ENCODE data around the gene ZNF433.
"Not testable (repeated sequence)": the region's sequence is repeated elsewhere in the genome, so short reads cannot be mapped to it uniquely, and the experiment has no call there.

ZNF433 gene

DNA sequence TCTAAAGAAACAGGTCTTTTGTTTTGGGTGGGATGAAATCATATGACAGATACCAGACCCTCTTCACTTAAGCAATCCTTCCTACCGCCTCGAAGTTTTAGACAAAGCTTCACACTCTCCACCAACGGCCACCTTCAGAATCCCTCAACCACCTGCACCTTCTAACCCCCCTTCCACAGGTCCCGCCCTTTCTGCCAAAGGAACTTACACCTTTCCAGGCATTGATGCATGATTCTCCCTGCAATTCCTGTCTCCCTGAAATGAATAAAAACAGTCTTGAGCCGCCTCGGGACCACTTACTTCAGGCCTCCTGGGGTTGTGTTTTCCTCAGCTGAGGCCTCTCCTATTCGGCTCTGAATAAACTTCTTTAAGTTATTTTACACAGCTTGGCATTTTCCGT lies 859 bp downstream of the ZNF433 start:
- Mint-ChIP-seq H3K27ac (peak overlapping the region; percentile 87), H3K4me1 (ENCODE audit: low read depth) (peaks cover 26% of the 10 kb centered on the region), H3K36me3 (ENCODE audit: low read depth) (peaks cover 28% of the 10 kb centered on the region), H3K4me3 (peak overlapping the region; percentile 79), H3K9me3 (no peaks in the 10 kb centered on the region), H3K27me3 (peaks cover 9% of the 10 kb centered on the region)
- intact Hi-C loops (cut with micrococcal nuclease), result loop anchor here (1.0 to 2.0 kb wide), 2 partner anchors 18 to 30 kb away; partner anchors contain the start of genes ZNF844 and ZNF878

DNA sequence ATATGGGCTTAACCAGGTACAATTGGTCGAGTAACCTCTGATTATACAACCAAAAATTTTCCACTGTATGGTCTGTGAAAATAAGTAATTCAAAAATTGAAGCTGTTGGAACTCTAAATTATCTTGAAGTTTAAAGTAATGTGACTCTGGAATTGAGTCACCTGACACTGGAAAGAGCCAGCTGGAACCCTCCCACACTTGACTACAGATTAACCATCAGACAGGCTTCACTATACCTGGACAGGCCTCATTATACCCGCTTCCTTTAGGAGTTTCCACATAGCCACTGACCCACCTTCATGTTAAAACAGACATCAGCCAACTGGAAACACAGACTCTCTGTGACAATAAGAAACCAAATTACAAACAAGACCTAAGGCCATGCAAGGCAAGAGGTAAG lies 1.3 kb downstream of the ZNF433 start:
- Mint-ChIP-seq H3K36me3 (ENCODE audit: low read depth) (peaks cover 28% of the 10 kb centered on the region), H3K4me3 (peak overlapping the region; percentile 79), H3K4me1 (ENCODE audit: low read depth) (peaks cover 26% of the 10 kb centered on the region), H3K27ac (peak overlapping the region; percentile 87), H3K9me3 (no peaks in the 10 kb centered on the region), H3K27me3 (peaks cover 9% of the 10 kb centered on the region)
- intact Hi-C loops (cut with micrococcal nuclease), result loop anchor here (2.0 kb wide), 1 partner anchor 19 kb away; the partner anchor contains the start of gene ZNF878

DNA sequence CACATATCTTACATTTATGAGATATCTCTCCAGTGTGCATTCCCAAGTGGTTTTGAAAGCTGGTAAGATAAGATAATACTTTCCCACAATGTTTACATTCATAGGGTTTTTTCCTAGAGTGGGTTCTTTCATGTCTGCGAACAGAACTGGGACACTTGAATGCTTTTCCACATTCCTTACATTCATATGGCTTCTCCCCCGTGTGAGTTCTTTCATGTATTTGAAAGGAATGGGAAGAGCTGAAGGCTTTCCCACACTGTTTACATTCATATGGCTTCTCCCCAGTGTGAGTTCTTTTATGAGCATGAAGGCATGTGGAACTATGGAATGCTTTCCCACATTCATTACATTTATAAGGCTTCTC lies 19.7 kb downstream of the ZNF433 start:
- H3K4me1 Mint-ChIP-seq (ENCODE audit: low read depth), result no peaks in the 10 kb centered on the region
- no peaks in the 10 kb centered on the region for H3K27me3 Mint-ChIP-seq
- H3K9me3 Mint-ChIP-seq, result peaks cover 82% of the 10 kb centered on the region
- intact Hi-C loops (cut with micrococcal nuclease), result no loop called here
- no peak overlapping the region for H3K27ac Mint-ChIP-seq
- H3K36me3 Mint-ChIP-seq (ENCODE audit: low read depth), result peaks cover 89% of the 10 kb centered on the region
- no peak overlapping the region for H3K4me3 Mint-ChIP-seq

GRCh38 chr19:12015015-12015752 lies 20.3 kb downstream of the ZNF433 start:
- Mint-ChIP-seq H3K4me3 (no peak overlapping the region), H3K9me3 (peaks cover 82% of the 10 kb centered on the region), H3K27ac (no peak overlapping the region), H3K36me3 (ENCODE audit: low read depth) (peaks cover 90% of the 10 kb centered on the region), H3K27me3 (no peaks in the 10 kb centered on the region), H3K4me1 (ENCODE audit: low read depth) (no peaks in the 10 kb centered on the region)
- intact Hi-C loops (cut with micrococcal nuclease), result no loop called here

- Mint-ChIP-seq H3K27me3 (no peaks in the 10 kb centered on the region), H3K9me3 (peaks cover 36% of the 10 kb centered on the region), H3K4me3 (no peak overlapping the region), H3K36me3 (ENCODE audit: low read depth) (peaks cover 78% of the 10 kb centered on the region), H3K27ac (no peak overlapping the region), H3K4me1 (ENCODE audit: low read depth) (no peaks in the 10 kb centered on the region)
- intact Hi-C loops (cut with micrococcal nuclease), result no loop called here
Measured at GRCh38 chr19:12000152-12000981, 35.1 kb downstream of the ZNF433 start.

- peaks cover 29% of the 10 kb centered on the region for H3K9me3 Mint-ChIP-seq
- no peaks in the 10 kb centered on the region for H3K27me3 Mint-ChIP-seq
- H3K27ac Mint-ChIP-seq, result no peak overlapping the region
- no peak overlapping the region for H3K4me3 Mint-ChIP-seq
- intact Hi-C loops (cut with micrococcal nuclease), result no loop called here
- peaks cover 77% of the 10 kb centered on the region for H3K36me3 Mint-ChIP-seq (ENCODE audit: low read depth)
- H3K4me1 Mint-ChIP-seq (ENCODE audit: low read depth), result peaks cover 13% of the 10 kb centered on the region
Measured at GRCh38 chr19:11995174-11995573, 40.3 kb downstream of the ZNF433 start.

DNA sequence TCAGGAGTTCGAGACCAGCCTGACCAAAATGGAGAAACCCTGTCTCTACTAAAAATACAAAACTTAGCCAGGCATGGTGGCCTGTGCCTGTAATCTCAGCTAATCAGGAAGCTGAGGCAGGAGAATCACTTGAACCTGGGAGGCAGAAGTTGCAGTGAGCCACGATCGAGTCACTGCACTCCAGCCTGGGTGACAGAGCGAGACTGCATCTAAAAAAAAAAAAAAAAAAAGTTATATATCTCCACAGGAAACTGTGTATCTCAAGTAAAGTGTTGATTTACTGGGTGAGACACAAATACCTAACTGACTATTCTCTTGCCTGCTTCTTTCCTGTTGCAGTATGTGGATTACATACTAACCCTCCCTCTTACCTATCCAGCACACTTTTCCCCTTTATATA lies 43.6 kb downstream of the ZNF433 start:
- H3K9me3 Mint-ChIP-seq; H3K27ac Mint-ChIP-seq; H3K27me3 Mint-ChIP-seq; H3K4me3 Mint-ChIP-seq; intact Hi-C loops (cut with micrococcal nuclease): not testable (repeated sequence)
- H3K4me1 Mint-ChIP-seq (ENCODE audit: low read depth), result peaks cover 25% of the 10 kb centered on the region
- H3K36me3 Mint-ChIP-seq (ENCODE audit: low read depth), result peaks cover 70% of the 10 kb centered on the region

GRCh38 chr19:11989112-11989456 lies 46.4 kb downstream of the ZNF433 start:
- Mint-ChIP-seq H3K27ac (peak overlapping the region; percentile 97), H3K4me3 (no peak overlapping the region), H3K27me3 (peaks cover 2% of the 10 kb centered on the region), H3K36me3 (ENCODE audit: low read depth) (peaks cover 47% of the 10 kb centered on the region), H3K9me3 (no peaks in the 10 kb centered on the region), H3K4me1 (ENCODE audit: low read depth) (peaks cover 25% of the 10 kb centered on the region)
- intact Hi-C loops (cut with micrococcal nuclease), result loop anchor here (2.0 to 5.0 kb wide), 3 partner anchors 107 to 192 kb away; partner anchors contain the start of genes ZNF20 and ZNF491

DNA sequence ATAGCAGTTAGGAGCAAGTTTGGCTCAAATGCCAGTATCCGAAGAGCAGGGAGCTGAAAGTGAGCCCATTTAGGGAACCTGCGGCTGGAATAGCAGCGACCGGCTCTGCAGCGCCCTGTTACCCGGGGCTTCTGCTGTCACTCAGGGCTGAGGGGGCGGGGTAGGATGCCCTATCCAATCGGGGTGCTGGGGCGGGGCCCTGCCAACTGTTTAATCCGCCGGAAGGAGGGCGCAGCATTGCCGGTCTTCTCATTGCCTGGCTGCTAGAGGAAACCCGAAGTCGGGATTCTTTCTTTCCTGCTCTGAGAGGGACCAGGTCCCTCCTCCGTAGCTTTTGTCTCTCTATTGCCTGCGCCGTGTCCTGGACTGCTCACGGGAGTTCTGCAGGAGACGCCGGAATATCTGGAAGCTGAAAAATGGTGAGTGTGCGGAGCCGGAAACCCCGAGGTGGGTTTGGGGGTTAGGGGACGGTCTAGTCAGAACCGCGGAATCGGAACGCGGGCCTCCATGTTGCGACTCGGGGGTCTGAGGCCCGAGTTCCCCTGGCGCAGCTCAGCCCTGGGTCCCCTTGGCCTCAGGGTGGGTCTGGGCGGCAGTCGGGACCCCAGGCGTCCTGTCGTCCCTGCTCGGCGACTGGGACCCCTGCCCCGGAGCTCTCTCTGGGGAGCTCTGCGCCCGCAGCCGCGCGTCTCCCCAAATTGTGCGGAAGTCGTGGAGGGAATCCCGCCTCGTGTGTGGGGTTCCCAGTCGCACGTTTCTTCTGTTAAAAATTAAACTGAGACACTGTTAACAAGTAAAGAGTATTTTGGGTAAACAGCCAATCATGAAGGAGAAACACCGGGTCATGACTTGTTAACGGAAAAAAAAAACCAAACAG lies 47.8 kb downstream of the ZNF433 start:
- H3K9me3 Mint-ChIP-seq, result peaks cover 4% of the 10 kb centered on the region
- peak overlapping the region; percentile 97 for H3K27ac Mint-ChIP-seq
- H3K4me1 Mint-ChIP-seq (ENCODE audit: low read depth), result peaks cover 25% of the 10 kb centered on the region
- intact Hi-C loops (cut with micrococcal nuclease), result loop anchor here (1.0 to 5.0 kb wide), 5 partner anchors 22 to 190 kb away; partner anchors contain the start of genes ZNF20, ZNF491 and ZNF763
- peaks cover 2% of the 10 kb centered on the region for H3K27me3 Mint-ChIP-seq
- peak overlapping the region; percentile 98 for H3K4me3 Mint-ChIP-seq
- peaks cover 34% of the 10 kb centered on the region for H3K36me3 Mint-ChIP-seq (ENCODE audit: low read depth)

GRCh38 chr19:11986754-11987153 lies 48.7 kb downstream of the ZNF433 start:
- peaks cover 13% of the 10 kb centered on the region for H3K9me3 Mint-ChIP-seq
- intact Hi-C loops (cut with micrococcal nuclease), result loop anchor here (1.0 to 5.0 kb wide), 4 partner anchors 21 to 189 kb away; partner anchors contain the start of genes ZNF491 and ZNF763
- H3K27ac Mint-ChIP-seq, result peak overlapping the region; percentile 97
- H3K36me3 Mint-ChIP-seq (ENCODE audit: low read depth), result peaks cover 33% of the 10 kb centered on the region
- H3K27me3 Mint-ChIP-seq, result peaks cover 2% of the 10 kb centered on the region
- H3K4me1 Mint-ChIP-seq (ENCODE audit: low read depth), result peaks cover 25% of the 10 kb centered on the region
- no peak overlapping the region for H3K4me3 Mint-ChIP-seq

DNA sequence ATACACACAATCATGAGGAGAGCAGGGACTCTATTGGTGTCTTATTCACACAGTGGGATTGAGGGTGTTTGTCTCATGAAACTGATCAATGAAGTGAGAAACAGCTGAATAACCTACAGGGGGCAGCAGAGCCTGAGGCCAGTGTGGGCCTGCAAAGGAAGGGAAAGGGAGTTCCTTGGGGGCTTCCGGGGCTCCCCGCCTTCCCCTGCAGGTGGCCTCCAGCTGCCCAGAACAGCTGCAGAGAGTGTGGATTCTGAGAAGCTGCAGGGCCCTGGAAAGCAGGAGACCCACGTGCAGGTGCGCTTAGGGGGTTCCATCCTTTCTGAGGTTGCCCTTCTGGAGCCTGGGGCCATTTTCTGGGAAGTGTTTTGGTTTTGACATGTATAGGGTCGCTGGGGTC lies 50.5 kb downstream of the ZNF433 start:
- Mint-ChIP-seq H3K4me1 (ENCODE audit: low read depth) (peaks cover 10% of the 10 kb centered on the region), H3K27me3 (peaks cover 2% of the 10 kb centered on the region), H3K36me3 (ENCODE audit: low read depth) (peaks cover 20% of the 10 kb centered on the region), H3K9me3 (peaks cover 29% of the 10 kb centered on the region), H3K4me3 (no peak overlapping the region), H3K27ac (no peak overlapping the region)
- intact Hi-C loops (cut with micrococcal nuclease), result loop anchor here (5.0 kb wide), 2 partner anchors 103 to 188 kb away; partner anchors contain the start of gene ZNF491

DNA sequence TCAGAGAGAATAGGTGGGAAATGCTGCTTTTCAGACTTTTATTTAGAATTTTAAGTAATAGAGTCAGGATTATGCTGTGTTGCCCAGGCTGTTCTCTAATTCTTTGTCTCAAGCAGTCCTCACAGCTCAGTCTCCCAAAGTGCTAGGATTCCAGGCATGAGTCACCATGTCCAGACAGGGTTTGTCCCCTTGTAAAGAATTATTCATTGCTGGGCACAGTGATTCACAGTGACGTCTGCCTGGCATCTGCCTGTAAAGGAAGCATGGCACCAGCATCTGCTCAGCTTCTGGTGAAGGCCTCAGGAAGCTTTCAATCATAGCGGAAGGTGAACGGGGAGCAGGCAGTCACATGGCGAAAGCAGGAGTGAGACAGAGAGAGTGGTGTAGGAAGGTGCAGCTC lies 53.0 kb downstream of the ZNF433 start:
- peaks cover 2% of the 10 kb centered on the region for H3K27me3 Mint-ChIP-seq
- peaks cover 53% of the 10 kb centered on the region for H3K9me3 Mint-ChIP-seq
- H3K4me3 Mint-ChIP-seq, result no peak overlapping the region
- H3K4me1 Mint-ChIP-seq (ENCODE audit: low read depth), result no peaks in the 10 kb centered on the region
- peaks cover 30% of the 10 kb centered on the region for H3K36me3 Mint-ChIP-seq (ENCODE audit: low read depth)
- intact Hi-C loops (cut with micrococcal nuclease), result no loop called here
- H3K27ac Mint-ChIP-seq, result no peak overlapping the region

DNA sequence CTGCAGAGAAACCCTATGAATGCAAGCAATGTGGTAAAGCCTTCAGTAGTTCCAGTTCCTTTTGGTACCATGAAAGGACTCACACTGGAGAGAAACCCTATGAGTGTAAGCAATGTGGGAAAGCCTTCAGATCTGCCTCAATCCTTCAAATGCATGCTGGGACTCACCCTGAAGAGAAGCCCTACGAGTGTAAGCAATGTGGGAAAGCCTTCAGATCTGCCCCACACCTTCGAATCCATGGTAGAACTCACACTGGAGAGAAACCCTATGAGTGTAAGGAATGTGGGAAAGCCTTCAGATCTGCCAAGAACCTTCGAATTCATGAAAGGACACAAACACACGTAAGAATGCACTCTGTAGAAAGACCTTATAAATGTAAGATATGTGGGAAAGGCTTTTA lies 56.0 kb downstream of the ZNF433 start:
- intact Hi-C loops (cut with micrococcal nuclease), result no loop called here
- H3K4me3 Mint-ChIP-seq, result no peak overlapping the region
- H3K27me3 Mint-ChIP-seq, result no peaks in the 10 kb centered on the region
- peaks cover 57% of the 10 kb centered on the region for H3K36me3 Mint-ChIP-seq (ENCODE audit: low read depth)
- no peak overlapping the region for H3K27ac Mint-ChIP-seq
- peaks cover 83% of the 10 kb centered on the region for H3K9me3 Mint-ChIP-seq
- H3K4me1 Mint-ChIP-seq (ENCODE audit: low read depth), result no peaks in the 10 kb centered on the region

Data from dendritic cell treated with granulocyte-macrophage colony-stimulating factor and Interleukin-4, amounts not matched to agents 40 ng/mL and 50 ng/mL, for 4 days (primary cell).